Activated CD4-positive, alpha-beta T cell treated with anti-CD3 and anti-CD28 coated beads, Interleukin-2, amount 50 U/mL, for 4 hours (primary cell): ENCODE data around the gene CDK15.
A peak's percentile ranks its signal among the peaks of the same experiment; 100 is the strongest.

ENCODE experiments used
- DNase-seq, 2 experiments: peaks; one replicate each; pipeline ENCODE4 v3.0.0-alpha.2; 2020

Gene CDK15

DNA sequence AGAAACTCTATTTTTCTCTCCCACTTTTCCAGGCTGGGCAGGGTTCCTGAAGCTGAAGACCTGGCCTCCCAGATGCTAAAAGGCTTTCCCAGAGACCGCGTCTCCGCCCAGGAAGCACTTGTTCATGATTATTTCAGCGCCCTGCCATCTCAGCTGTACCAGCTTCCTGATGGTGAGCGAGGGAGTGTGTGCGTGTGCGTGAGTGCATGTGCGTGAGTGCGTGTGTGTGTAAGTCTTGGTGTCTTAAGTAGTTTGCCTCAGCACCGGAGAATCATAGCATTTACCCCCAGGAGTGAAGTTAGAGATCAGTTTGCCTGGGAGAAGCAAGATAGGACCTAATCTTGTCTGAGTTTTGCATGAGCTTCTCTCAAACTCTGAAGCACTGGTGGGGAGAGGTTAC is 73.7 kb downstream of the CDK15 start:
- DNase-seq = no peak

DNA sequence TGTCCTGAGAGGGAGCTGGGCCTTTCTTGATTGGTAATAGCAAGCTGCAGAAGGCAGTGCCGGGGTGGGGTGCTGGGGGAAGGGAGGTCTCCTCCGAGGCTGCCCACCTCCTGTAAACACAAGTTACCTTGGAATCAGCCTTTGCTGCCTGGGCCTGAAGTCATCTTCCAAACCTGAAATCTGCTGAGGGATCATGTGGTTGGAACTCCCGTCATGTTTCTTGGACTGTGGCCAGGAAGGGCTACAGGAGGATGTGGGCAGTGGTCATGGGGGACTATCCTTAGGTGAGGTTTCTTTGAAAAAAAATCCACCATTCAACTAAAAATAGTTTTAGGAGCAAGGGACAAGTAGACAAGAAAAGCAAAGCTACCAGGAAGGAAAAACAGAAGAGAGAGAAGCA is 74.2 kb downstream of the CDK15 start:
- DNase-seq = no peak

DNA sequence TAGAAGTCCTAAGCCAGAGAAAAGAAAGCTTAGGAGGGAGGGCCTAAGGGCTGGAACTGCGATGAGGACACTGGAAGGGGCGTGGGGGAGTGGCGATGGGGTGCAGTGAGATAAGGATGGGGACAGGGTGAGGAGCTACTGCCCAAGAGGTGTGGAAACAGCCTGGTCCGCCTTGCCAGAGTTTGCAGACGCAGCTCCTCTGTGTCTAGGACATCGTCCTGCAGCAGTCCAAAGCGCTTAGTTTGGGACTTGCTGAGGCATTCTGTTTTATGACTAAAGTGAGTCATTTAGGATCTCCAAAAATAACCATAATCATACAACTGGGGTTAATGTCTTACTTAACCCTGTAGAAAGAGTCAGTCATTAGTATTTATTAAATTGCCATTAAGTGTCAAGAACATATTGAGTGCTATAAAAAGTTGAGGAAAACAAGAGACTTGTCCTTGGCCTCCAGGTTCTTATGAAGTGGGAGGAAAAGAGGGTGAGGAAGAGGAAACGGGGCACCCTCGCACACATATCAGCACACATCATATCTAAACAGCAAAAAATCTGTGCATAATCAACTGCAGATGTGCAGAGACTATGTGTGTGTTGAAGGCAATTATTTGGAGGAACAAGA is 74.8 kb downstream of the CDK15 start:
- DNase-seq = no peak

DNA sequence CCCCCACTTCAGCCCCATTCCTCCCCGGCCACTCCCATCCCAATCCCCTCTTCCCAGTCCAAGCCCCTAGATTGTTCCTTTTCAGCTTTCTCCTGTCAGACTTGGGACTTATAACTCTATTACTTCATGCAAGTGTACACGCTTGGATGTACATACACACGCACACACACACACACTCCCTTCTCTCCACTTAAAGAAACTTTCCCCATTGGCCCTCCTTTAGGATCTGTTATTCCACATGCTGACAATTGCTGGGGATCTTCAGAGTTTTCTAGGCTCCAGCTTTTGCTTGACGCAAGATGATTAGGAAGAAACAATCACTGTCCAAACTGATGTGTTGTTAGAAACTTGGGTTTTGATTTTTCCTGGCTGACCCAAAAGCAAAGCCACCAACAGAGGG is 75.4 kb downstream of the CDK15 start:
- DNase-seq = no peak

DNA sequence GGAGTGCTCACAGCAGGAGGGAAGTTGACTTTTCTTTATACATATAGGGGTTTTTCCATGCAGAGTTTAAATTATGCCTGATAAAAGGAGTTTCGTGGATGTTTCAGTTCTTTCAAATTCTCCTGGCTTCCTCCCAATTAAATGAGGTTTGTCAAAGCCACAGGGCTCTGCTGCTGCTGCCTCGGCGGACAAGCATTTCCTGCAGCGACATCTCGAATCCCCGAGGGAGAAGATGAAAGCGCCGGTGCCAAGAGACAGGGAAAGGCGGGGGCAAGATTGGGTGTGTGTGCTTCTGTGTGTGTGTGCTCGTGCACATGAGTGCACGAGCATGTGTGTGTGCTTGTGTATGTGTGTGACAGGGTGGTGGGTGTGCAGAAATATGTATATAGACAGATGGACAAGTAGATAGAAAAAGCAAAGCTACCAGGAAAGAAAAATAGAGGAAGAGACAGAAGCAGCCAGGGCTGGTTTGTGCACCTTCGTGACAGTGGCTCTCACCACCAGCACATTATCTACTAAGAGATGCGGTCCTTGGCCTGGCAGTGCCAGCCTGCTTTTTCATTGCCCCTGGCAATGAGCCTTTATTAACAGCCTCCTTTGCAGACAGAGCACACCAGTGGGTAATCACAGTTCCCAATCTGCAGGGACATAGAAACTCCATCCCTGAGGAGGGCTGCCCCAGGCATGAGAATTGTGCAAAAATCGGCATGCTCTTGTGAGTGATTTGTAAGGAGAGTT is 76.2 kb downstream of the CDK15 start:
- no peak for DNase-seq

DNA sequence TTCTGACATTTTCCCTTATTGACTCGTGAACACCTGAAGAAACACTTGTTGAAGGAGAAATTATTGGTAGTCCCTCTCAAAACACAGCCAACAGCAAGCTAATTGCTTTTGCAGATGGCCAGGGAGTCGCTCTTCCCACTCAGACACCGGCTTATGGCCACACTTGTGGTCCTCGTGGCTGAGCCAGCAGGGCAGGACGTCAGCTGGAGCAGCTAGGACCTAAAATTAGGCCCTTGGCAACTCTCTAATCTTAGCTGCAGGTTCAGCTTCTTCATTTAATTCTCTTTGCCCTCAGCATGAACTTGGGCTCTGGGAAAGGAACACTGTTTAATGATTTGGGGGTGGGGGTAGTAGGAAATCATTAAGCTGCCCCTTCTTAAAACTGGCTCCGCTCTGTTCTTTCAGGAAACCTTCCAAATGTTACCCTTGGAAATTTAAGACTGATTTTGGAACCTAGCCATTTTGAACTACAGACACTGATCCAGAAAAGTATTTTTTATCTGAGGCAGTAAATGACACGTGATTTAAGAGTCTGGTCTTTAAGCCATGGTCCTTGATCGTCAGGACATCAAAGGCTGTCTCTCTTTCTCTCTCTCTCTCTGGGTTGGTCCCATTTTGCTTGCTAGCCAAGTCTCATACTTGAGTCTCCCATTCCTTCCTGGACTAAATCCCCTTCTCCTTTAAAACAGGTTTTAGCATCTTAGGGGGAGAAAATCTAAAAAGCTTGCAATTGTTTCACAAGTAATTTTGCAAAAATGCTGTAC is 77.5 kb downstream of the CDK15 start:
- DNase-seq = no peak

DNA sequence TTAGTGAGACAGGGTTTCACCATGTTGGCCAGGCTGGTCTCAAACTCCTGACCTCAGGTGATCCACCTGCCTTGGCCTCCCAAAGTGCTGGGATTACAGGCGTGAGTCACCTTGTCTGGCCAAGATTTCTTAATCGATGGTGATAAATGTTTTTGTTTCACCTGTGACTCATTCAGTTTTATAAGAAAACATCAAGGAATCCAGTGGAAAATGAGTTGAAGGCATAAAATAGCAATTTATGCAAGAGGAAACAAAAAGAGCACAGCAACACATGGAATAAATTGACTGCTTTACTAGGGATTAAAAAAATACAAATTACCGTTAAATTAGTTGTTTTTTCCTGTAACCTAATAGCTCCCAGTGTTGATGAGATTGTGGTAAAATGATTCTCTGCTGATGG is 80.2 kb downstream of the CDK15 start:
- DNase-seq = no peak

DNA sequence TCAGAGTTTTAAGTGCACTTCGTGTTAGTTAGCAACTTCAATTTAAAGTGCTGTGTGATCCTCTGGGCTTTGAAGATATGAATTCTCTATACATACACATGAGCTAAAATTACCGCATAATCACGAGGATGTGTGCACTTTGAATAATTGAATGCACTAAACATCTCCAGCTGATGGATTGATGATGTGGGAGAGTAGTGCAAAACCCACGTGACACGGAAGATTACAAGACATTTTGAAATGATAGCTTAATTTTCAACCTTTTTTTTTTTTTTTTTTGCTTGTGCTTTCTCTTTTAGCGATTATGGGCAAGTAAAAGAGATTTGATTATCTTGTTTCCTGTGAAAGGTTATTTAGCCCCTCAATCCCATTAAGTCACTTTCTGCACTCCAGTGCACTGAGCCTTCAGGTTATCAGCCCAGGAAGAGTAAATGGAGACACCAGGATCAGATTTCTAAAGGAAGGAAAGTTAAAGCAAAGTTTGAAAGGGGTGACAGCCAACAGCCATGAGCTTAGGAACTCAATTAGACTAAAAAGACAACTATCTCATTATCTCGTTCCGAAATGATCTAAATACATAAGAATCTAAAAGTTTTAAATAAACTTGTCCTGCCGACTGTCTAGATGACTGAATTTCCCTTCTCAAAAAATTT is 81.6 kb downstream of the CDK15 start:
- DNase-seq = no peak

DNA sequence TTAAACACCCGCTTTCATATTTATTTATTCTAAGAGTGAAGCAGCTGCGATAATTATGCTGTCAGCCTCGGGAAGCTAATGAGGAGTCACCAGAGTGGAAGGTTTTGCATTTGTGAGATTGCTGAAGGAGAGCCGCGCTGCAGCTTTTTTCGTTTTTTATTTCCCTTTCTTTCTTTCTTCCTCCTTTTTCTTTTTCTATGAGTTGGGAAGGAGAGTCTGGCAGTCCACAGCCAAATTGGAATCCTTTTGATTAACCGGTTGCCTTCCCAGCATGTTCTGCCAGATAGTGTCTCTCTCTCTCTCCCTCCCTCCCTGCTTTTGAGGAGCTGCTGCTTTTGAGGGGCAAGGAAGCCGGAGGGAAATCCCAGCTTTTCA is 82.1 kb downstream of the CDK15 start:
- DNase-seq = no peak

DNA sequence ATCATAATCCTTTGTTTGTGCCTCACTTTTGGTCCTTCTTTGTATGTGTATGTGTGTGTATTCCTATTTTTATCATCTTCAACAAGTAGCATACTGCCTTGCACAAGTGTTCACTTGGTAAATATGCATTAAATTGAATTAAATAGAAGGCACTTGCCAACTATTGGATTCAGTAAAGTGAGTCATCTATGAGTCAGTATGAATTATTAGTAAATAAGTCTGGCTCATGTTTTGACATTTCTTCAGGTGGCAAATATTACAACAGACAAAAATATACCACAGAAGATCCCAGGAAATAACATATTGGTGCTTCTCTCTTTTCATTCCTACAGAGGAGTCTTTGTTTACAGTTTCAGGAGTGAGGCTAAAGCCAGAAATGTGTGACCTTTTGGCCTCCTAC is 84.1 kb downstream of the CDK15 start:
- DNase-seq = no peak

DNA sequence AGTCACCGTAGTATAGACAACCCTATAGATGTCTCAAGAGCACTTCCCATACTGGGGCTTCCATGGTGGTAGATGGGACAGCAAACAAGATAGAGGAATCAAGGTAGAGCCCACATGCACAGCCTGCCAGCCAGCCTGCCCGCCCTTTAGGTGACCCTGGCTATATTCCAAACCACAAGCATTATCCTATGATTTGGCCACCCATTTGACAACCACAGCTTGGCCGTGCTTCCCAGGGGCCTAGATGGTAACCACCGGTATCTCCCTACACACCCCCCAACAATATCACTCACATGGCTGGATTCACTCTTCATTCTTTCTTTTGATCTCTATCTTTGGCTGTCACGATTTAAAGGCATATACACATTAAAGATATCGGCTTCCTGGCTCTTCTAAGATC is 85.3 kb downstream of the CDK15 start:
- DNase-seq = no peak

DNA sequence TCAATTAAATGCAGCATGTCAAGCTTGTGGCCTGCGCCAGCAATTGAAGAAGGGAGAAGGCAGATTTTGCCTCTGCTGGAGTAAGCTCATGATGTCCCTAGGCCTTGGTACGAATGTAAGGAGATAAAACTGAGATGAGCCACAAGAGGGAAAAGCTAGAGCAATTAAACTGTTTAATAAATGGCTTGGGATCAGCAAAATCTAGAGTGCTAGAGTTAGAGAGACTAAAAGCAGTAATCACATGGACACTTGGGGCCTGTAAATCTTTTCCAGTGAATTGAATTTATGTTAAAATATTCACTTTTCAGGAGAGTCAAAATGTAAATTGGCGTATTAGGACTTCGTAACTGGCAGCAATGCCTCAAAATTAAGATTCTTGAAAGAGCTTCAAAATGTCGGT is 86.2 kb downstream of the CDK15 start:
- DNase-seq = no peak

DNA sequence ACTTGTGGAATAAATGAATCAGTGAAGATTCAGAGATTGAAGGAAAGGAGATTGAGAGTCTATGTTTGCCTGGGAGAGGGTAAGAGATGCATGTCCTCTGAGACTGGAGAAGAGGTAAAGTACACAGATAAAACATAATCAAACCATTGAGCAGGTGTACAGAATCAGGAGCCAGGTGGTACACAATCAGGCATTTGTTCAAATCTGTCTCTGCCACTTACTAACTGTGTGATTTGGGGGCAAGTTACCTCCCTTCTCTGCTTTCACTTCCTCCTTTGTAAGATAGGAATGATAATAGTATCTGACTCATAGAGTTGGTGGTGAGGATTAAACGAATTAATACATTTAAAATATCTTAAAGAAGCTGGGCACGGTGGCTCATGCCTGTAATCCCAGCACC is 94.0 kb downstream of the CDK15 start:
- no peak for DNase-seq

DNA sequence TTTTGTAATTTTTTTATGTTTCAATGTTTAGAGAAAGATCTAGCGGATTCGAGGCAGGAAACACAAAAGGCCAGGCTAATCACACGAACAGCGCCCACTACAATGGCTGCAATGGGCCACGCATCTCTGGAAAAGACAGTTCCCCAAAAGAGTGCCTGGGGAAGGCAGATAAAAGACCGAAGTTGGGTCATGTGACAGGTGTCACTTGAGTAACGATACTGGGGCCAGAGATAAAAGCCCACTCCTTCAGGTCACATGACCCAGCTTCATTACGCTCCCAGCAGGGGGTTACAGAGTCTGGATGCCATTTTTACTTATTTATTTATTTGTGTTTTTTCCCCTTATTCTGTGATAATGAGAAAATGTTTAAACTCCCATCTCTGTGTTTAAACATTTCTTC is 95.4 kb downstream of the CDK15 start:
- DNase-seq = no peak

DNA sequence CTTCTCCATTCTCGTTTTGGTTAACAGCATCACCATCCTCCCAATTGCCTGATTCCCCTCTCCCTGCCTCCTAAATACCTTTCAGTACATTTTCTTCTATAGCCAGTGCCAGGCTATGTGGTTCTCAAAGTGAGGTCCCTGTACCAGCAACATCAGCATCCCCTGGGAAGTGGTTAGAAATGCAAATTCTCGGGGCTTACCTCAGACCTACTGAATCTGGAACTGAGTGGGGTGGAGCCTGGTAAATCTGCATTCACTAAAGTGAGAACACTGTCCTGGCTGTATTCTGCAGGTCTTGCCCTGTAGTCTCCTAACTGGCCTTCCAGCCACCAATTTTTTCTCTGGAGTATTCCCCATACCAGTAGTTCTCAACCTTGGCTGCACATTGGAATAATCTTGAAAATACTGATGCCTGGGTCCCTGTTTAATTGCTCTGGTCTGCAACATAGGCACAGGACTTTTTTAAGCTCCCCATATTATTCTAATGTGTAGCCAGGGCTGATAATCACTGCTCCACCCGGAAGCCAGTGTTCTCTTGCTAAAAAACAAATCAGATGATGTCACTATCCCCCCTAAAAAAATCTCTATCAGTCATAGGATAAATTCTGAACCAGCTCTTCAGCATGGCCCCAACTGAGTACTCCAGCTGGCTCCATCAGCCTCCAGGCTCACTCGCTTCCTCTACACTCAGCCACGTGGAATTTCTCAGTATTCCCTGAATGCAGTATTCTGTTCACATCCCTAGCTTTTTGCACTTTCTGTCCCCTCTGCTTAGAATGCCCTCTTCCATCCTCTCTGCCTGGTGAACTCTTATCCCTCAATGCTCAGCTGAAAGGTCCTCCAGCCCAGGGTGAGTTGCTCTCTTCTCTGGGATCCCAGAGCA is 98.4 kb downstream of the CDK15 start:
- DNase-seq = no peak

DNA sequence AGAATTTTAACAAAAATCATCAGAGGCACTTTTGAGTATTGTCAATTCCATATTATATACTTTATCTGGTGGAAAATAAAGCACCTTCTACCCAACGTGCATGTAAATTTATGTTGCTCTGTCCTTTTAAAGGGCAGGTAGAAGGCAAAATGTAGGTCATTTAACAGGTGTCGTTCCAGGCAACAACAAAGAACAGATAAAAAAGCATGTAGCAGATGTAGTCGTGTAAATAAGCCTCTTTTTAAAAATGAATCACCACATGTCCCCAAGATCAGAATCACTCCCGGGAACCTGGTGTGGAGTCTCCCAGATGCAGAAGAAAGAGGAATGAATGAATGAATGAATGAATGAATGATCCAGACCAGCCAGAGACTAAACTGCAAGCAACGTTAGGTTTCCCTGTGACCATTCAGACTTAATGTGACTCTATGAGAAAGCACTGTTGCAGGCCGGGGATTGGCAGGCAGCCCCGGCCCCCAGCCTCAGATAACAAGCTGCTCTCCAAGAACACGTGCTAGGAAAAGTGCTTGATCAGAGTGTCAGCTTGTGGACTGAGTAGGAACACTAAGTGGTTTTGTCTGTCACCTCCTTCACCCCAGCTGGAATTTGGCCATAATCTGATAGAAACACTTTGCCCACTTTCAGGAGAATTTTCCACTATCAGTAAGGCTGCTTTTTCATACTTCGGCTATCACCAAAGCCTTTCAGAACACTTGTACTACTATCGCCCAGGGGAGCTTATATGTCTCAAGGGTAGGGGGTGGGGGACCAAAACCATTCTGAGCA is 100.6 kb downstream of the CDK15 start:
- no peak for DNase-seq

DNA sequence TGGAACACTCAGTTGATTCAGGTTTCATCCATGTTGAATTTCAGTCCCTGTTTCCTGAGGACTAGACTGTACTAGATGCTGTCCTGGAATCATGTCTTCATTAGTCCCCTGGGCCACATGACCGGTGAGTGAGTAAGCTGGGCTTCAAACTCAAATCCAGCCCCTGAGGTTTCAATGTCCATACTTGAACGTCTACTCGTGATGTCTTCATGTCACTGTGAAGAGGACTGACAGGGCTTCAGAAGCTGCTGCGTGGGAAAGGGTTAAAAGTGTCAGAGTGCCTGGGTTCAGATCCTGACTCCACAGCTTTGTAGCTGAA is 101.2 kb downstream of the CDK15 start:
- DNase-seq = no peak

DNA sequence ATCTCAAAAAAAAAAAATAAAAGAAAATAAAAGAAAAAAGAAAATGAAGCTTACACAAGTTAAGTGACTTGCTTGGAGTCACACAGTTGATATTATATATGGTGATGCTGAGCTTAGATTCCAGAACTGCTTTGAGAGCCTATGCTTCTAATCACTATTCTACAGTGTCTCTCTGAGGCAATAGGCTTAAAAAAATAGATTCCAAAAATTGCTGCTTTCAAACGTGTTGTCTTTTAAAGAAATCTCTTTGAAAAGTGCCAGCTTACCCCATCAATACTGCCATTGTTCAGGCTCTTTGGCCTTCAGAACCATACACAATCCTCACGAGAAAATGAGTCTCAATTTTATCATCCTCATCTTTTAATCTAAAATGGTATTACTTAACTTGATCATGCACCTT is 102.6 kb downstream of the CDK15 start:
- no peak for DNase-seq

DNA sequence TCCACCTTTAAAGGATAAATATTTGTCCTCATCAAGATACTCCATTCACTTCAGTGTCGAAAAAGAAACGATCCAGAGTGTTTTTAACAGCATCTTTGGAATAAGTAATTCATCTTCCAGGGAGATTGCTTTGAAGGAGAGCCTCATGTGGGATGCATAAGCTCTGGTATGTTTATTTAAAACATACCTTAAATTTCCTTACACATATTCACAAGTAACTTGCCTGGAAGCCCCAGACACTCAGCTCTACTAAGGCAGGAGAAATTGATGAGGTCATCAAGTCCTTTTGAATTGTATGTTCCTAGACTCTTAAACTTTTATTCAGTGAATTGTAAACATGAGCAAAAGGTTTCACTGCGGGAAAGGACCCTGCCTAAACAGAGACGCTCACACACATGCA is 103.0 kb downstream of the CDK15 start:
- DNase-seq = no peak

DNA sequence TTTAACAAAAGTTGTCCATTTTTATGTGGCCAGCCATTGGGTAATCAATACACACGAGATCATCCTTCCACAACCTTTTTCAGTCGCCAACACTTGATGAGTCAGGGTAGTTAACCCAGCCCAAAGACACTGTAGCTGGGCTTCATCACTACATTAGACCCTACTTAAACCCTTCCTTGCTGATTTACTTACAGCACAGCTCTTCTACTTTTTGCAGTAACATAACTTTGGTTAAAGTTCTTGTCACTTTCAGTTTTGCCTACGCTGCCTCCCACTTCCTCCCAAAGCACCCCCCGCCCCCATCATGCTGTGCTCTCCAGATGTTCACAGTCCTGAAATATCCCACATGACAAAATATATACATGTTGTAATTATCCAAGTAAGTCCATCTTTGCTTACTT is 103.6 kb downstream of the CDK15 start:
- DNase-seq = peak in 1 of 2 experiments; percentile 1

DNA sequence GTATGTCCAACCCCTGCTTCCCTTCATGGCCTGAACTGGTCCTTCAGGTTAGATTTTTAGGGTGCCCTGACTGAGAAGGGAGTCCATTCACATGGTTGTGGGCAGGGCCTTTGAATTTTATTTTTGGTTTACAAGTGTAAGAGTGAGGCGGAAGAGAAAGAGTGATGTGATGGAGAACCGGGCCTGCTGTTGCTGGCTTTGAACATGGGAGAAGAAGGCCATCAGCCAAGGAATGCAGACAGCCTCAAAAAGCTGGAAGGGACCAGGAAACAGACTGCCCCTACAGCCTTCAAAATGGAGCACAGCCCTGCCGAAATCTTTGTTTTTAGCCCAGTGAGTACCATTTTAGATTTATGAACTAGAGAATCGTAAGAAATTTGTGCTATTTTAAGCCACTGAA is 105.0 kb downstream of the CDK15 start:
- no peak for DNase-seq

DNA sequence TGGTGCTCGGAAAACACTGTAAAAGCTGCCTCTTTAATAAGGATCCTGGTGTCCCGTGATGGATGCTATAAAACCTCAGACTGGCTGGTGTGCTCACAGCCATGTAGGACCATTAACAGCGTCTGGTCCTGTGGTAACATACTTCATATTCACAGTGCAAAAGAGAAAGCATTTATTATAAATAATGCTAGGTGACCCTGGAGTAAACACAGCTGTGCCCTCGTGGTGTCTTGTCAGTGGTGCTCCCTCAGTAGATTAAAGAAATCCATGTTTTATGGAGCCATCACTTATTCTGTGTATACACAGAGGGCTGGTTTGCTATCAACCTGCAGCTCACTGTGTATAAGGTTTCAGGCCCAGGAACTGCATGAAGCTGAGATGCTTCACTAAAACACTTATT is 106.9 kb downstream of the CDK15 start:
- no peak for DNase-seq
